Activated T-cell treated with anti-CD3 and anti-CD28 coated beads, Interleukin-2, amount 50 U/mL, for 24 hours (primary cell): ENCODE results near the gene FOXI2.

Experiments used
- DNase-seq: peaks from one replicate; pipeline ENCODE4 v3.0.0-alpha.2; 2020
- H3K27ac Mint-ChIP-seq: 2 replicates; pipeline ENCODE4 v1.8.0; 2020; ENCODE audit warnings: mild to moderate bottlenecking, mixed read lengths
- H3K27me3 Mint-ChIP-seq: 2 replicates; pipeline ENCODE4 v1.8.0; 2020; ENCODE audit warnings: mixed read lengths
- H3K36me3 Mint-ChIP-seq: 2 replicates; pipeline ENCODE4 v1.8.0; 2020; ENCODE audit warnings: low read depth, mixed read lengths
- H3K4me1 Mint-ChIP-seq: 2 replicates; pipeline ENCODE4 v1.8.0; 2020; ENCODE audit warnings: low read depth, mixed read lengths
- H3K4me3 Mint-ChIP-seq: 2 replicates; pipeline ENCODE4 v1.8.0; 2020; ENCODE audit warnings: mild to moderate bottlenecking, moderate library complexity, mixed read lengths
- H3K9me3 Mint-ChIP-seq: 2 replicates; pipeline ENCODE4 v1.8.0; 2020; ENCODE audit warnings: mixed read lengths

The FOXI2 gene

GRCh38 chr10:127736915-127737562 is at the start of gene FOXI2:
TSS of gene FOXI2 (plus strand) at chr10:127737185. CDS start at chr10:127737274, 89 bp downstream.
- Mint-ChIP-seq H3K27me3 (peaks cover 61% of the 10 kb centered on the region), H3K9me3 (no peaks in the 10 kb centered on the region), H3K36me3 (no peaks in the 10 kb centered on the region), H3K4me3 (no peak within 1 kb of the TSS), H3K27ac (no peak within 1 kb of the TSS), H3K4me1 (no peaks in the 10 kb centered on the region)
- DNase-seq: no peak

GRCh38 chr10:127687548-127687947 is 49.4 kb upstream of the FOXI2 start:
- Mint-ChIP-seq H3K27ac (no peak overlapping the region), H3K36me3 (no peaks in the 10 kb centered on the region), H3K9me3 (no peaks in the 10 kb centered on the region), H3K4me1 (no peaks in the 10 kb centered on the region), H3K27me3 (no peaks in the 10 kb centered on the region), H3K4me3 (no peak overlapping the region)
- DNase-seq: no peak

GRCh38 chr10:127690176-127690835 is 46.7 kb upstream of the FOXI2 start:
- H3K27ac Mint-ChIP-seq: no peak overlapping the region
- H3K9me3 Mint-ChIP-seq: no peaks in the 10 kb centered on the region
- no peaks in the 10 kb centered on the region for H3K4me1 Mint-ChIP-seq
- DNase-seq: no peak
- H3K4me3 Mint-ChIP-seq: no peak overlapping the region
- no peaks in the 10 kb centered on the region for H3K27me3 Mint-ChIP-seq
- no peaks in the 10 kb centered on the region for H3K36me3 Mint-ChIP-seq

- H3K9me3 Mint-ChIP-seq: no peaks in the 10 kb centered on the region
- DNase-seq: peak; percentile 30
- H3K4me3 Mint-ChIP-seq: no peak overlapping the region
- H3K27ac Mint-ChIP-seq: no peak overlapping the region
- H3K36me3 Mint-ChIP-seq: no peaks in the 10 kb centered on the region
- peaks cover 3% of the 10 kb centered on the region for H3K27me3 Mint-ChIP-seq
- H3K4me1 Mint-ChIP-seq: no peaks in the 10 kb centered on the region
Measured at GRCh38 chr10:127694580-127695193, 42.3 kb upstream of the FOXI2 start.

GRCh38 chr10:127695431-127695830 is 41.6 kb upstream of the FOXI2 start:
- H3K27me3 Mint-ChIP-seq: peaks cover 3% of the 10 kb centered on the region
- H3K4me3 Mint-ChIP-seq: no peak overlapping the region
- no peaks in the 10 kb centered on the region for H3K4me1 Mint-ChIP-seq
- no peak overlapping the region for H3K27ac Mint-ChIP-seq
- no peaks in the 10 kb centered on the region for H3K36me3 Mint-ChIP-seq
- DNase-seq: no peak
- no peaks in the 10 kb centered on the region for H3K9me3 Mint-ChIP-seq

- Mint-ChIP-seq H3K4me3 (no peak overlapping the region), H3K36me3 (no peaks in the 10 kb centered on the region), H3K27ac (no peak overlapping the region), H3K9me3 (peaks cover 4% of the 10 kb centered on the region), H3K27me3 (peaks cover 19% of the 10 kb centered on the region), H3K4me1 (no peaks in the 10 kb centered on the region)
- no peak for DNase-seq
Measured at GRCh38 chr10:127698886-127699285, 38.1 kb upstream of the FOXI2 start.

GRCh38 chr10:127699311-127699710 is 37.7 kb upstream of the FOXI2 start:
- H3K4me1 Mint-ChIP-seq: no peaks in the 10 kb centered on the region

GRCh38 chr10:127702271-127702670 is 34.7 kb upstream of the FOXI2 start:
- no peaks in the 10 kb centered on the region for H3K36me3 Mint-ChIP-seq
- no peak overlapping the region for H3K27ac Mint-ChIP-seq
- H3K27me3 Mint-ChIP-seq: peaks cover 26% of the 10 kb centered on the region
- H3K4me3 Mint-ChIP-seq: no peak overlapping the region
- peaks cover 6% of the 10 kb centered on the region for H3K9me3 Mint-ChIP-seq
- H3K4me1 Mint-ChIP-seq: no peaks in the 10 kb centered on the region
- no peak for DNase-seq

More at GRCh38 chr10:127699311-127699710, 37.7 kb upstream of the FOXI2 start:
- no peak overlapping the region for H3K27ac Mint-ChIP-seq
- H3K36me3 Mint-ChIP-seq: no peaks in the 10 kb centered on the region
- DNase-seq: no peak
- H3K27me3 Mint-ChIP-seq: peaks cover 21% of the 10 kb centered on the region
- H3K9me3 Mint-ChIP-seq: peaks cover 6% of the 10 kb centered on the region
- no peak overlapping the region for H3K4me3 Mint-ChIP-seq

GRCh38 chr10:127715249-127715648 is 21.7 kb upstream of the FOXI2 start:
- H3K9me3 Mint-ChIP-seq: peaks cover 2% of the 10 kb centered on the region
- H3K4me1 Mint-ChIP-seq: no peaks in the 10 kb centered on the region
- no peak for DNase-seq
- peaks cover 2% of the 10 kb centered on the region for H3K27me3 Mint-ChIP-seq
- H3K36me3 Mint-ChIP-seq: no peaks in the 10 kb centered on the region
- H3K27ac Mint-ChIP-seq: no peak overlapping the region
- H3K4me3 Mint-ChIP-seq: no peak overlapping the region

GRCh38 chr10:127715782-127716378 is 21.1 kb upstream of the FOXI2 start:
- H3K27me3 Mint-ChIP-seq: peaks cover 2% of the 10 kb centered on the region
- no peak overlapping the region for H3K4me3 Mint-ChIP-seq
- no peak overlapping the region for H3K27ac Mint-ChIP-seq
- H3K9me3 Mint-ChIP-seq: peaks cover 2% of the 10 kb centered on the region
- H3K36me3 Mint-ChIP-seq: no peaks in the 10 kb centered on the region
- DNase-seq: no peak
- no peaks in the 10 kb centered on the region for H3K4me1 Mint-ChIP-seq

GRCh38 chr10:127720142-127720541 is 16.8 kb upstream of the FOXI2 start:
- no peaks in the 10 kb centered on the region for H3K36me3 Mint-ChIP-seq
- H3K27ac Mint-ChIP-seq: no peak overlapping the region
- DNase-seq: no peak
- H3K4me3 Mint-ChIP-seq: no peak overlapping the region
- H3K9me3 Mint-ChIP-seq: no peaks in the 10 kb centered on the region
- H3K4me1 Mint-ChIP-seq: no peaks in the 10 kb centered on the region
- H3K27me3 Mint-ChIP-seq: peaks cover 6% of the 10 kb centered on the region

GRCh38 chr10:127720903-127721302 is 16.1 kb upstream of the FOXI2 start:
- Mint-ChIP-seq H3K4me3 (no peak overlapping the region), H3K4me1 (no peaks in the 10 kb centered on the region), H3K27me3 (peaks cover 6% of the 10 kb centered on the region), H3K27ac (no peak overlapping the region), H3K9me3 (no peaks in the 10 kb centered on the region), H3K36me3 (no peaks in the 10 kb centered on the region)
- no peak for DNase-seq

- DNase-seq: no peak
- Mint-ChIP-seq H3K9me3 (no peaks in the 10 kb centered on the region), H3K36me3 (no peaks in the 10 kb centered on the region), H3K4me3 (no peak overlapping the region), H3K4me1 (no peaks in the 10 kb centered on the region), H3K27me3 (peaks cover 58% of the 10 kb centered on the region), H3K27ac (no peak overlapping the region)
Measured at GRCh38 chr10:127734753-127735152, 2.2 kb upstream of the FOXI2 start.

GRCh38 chr10:127735156-127735555 is 1.8 kb upstream of the FOXI2 start:
- Mint-ChIP-seq H3K4me1 (no peaks in the 10 kb centered on the region), H3K4me3 (no peak overlapping the region), H3K9me3 (no peaks in the 10 kb centered on the region), H3K36me3 (no peaks in the 10 kb centered on the region), H3K27ac (no peak overlapping the region), H3K27me3 (peaks cover 58% of the 10 kb centered on the region)
- no peak for DNase-seq

GRCh38 chr10:127735723-127736221 is 1.2 kb upstream of the FOXI2 start:
- Mint-ChIP-seq H3K9me3 (no peaks in the 10 kb centered on the region), H3K4me3 (no peak overlapping the region), H3K4me1 (no peaks in the 10 kb centered on the region), H3K36me3 (no peaks in the 10 kb centered on the region), H3K27ac (no peak overlapping the region), H3K27me3 (peaks cover 58% of the 10 kb centered on the region)
- no peak for DNase-seq
